ENCODE measurements around the gene CEP112. TPM values are rescaled to one million over a fixed set of nuclear protein-coding genes. Genes with fewer than 3 reads are reported as not detected.
A peak's percentile ranks its signal among the peaks of the same experiment; 100 is the strongest.
"Not testable (repeated sequence)": the region's sequence is repeated elsewhere in the genome, so short reads cannot be mapped to it uniquely, and the experiment has no call there.

The CEP112 gene
- total and polyA plus RNA-seq, 2 of the 13 experiments (the other 11 are each of a cell fraction or from before 2014, with no cell fraction given) = 1.2 to 3.4 TPM

DNA sequence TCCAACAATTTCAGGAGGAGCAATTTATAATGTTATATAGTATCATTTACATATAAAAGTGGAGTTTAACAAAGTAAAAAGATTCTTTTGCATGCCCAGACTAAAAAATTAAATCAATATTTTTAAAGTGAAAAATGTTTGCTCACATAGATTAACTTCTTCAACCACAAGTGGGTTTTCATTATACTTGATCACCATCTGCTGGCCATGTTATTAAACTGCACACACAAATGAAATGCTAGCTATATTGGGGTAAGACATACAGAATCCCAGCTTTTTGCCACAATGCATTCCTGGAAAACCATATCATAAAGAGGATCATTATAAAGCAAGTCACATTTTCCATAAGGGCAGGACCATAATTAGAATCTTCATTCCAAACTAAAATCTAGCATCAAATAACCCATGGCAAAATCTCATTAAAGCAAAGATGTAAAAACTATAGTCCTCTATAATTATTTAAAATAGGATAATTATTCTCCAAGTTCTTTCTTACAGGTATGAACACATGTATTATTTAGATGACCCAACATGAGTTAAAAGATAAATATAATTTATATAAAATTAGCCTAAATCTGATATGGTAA, 26.3 kb downstream of the CEP112 start (continued):
- TF ChIP-seq, protein P1, sequence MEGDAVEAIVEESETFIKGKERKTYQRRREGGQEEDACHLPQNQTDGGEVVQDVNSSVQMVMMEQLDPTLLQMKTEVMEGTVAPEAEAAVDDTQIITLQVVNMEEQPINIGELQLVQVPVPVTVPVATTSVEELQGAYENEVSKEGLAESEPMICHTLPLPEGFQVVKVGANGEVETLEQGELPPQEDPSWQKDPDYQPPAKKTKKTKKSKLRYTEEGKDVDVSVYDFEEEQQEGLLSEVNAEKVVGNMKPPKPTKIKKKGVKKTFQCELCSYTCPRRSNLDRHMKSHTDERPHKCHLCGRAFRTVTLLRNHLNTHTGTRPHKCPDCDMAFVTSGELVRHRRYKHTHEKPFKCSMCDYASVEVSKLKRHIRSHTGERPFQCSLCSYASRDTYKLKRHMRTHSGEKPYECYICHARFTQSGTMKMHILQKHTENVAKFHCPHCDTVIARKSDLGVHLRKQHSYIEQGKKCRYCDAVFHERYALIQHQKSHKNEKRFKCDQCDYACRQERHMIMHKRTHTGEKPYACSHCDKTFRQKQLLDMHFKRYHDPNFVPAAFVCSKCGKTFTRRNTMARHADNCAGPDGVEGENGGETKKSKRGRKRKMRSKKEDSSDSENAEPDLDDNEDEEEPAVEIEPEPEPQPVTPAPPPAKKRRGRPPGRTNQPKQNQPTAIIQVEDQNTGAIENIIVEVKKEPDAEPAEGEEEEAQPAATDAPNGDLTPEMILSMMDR (CRISPR knock-in tag; IDR thresholded peaks at IDR 0.05) = peak; percentile 79

DNA sequence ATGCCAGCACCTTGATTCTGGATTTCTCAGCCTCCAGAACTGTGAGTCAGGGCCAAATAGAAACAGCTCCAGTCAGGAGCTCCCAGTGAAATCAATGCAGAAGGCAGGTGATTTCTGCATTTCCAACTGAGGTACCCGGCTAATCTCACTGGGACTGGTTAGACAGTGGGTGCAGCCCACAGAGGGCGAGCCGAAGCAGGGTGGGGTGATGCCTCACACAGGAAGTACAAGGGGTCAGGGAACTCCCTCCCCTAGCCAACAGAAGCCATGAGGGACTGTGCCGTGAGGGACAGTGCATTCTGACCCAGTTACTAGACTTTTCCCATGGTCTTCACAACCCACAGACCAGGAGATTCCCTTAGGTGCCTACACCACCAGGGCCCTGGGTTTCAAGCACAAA, 36.9 kb downstream of the CEP112 start:
- H2AFZ ChIP-seq (ENCODE audit: low read length); H4K20me1 ChIP-seq (ENCODE audit: insufficient read depth, low read length); H3K4me3 ChIP-seq (replicated peaks in 1 of 3; ENCODE audit: insufficient read depth in 1 of 3, low read depth in 2 of 3, low read length in 3 of 3); H3K9me3 ChIP-seq (ENCODE audit: low read length); FAIRE-seq; intact Hi-C loops (cut with micrococcal nuclease; ENCODE audit: unreplicated experiment); H3K36me3 ChIP-seq (replicated peaks in 1 of 2; ENCODE audit: control insufficient read depth in 1 of 2, insufficient read depth in 2 of 2, low read length in 2 of 2); H3K4me1 ChIP-seq (ENCODE audit: insufficient read depth, low read length); H3K27me3 ChIP-seq (ENCODE audit: control insufficient read depth in 1 of 2, insufficient read depth in 2 of 2, low read length in 2 of 2); H3K4me2 ChIP-seq (ENCODE audit: low read depth, low read length); DNase-seq (ENCODE audit: low spot score); CTCF ChIA-PET (ENCODE audit: low intra/inter-chr PET ratio, low total read pairs); H3K9ac ChIP-seq (ENCODE audit: insufficient read depth, low read depth, low read length); H3K79me2 ChIP-seq (ENCODE audit: insufficient read depth, low read length); POLR2A ChIA-PET; ATAC-seq; BruUV-seq (replicated peaks); H3K27ac ChIP-seq (ENCODE audit: extremely low read length, insufficient read depth, low read length): not testable (repeated sequence)
- in situ Hi-C loops (cut with HindIII; ENCODE audit: extremely low pct_ligation_motif_present, low pct_unique_long_range_greater_than_20kb) = loop anchor here (25.0 kb wide), 2 partner anchors 618 to 768 kb away; no protein-coding TSS in a partner anchor
- WGBS (ENCODE audit: low lambda C conversion rate) = 97% methylated on average over 4 of the region's 4 CpGs

DNA sequence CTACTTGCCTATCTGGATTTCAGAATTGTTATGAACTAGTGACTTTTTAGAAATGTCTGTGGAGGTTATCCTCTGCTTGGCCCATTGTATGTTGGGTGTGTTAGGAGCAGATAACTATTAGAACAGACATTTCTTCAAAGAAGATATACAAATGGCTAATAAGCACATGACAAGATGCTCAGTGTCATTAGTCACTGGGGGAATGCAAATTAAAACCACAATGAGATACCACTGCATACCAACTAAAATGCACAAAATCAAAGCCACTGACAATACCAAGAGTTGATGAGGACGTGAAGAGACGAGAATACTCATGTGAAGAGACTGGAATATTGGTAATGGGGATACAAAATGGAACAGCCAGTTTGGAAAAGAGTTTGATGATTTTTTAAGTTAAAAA, 39.2 kb downstream of the CEP112 start:
- no peak overlapping the region for H3K9ac ChIP-seq (ENCODE audit: insufficient read depth, low read depth, low read length)
- ATAC-seq = no peak
- no peaks in the 10 kb centered on the region for H3K4me1 ChIP-seq (ENCODE audit: insufficient read depth, low read length)
- in situ Hi-C loops (cut with HindIII; ENCODE audit: extremely low pct_ligation_motif_present, low pct_unique_long_range_greater_than_20kb) (loop anchor here (25.0 kb wide), 2 partner anchors 615 to 765 kb away; no protein-coding TSS in a partner anchor), intact Hi-C loops (cut with micrococcal nuclease; ENCODE audit: unreplicated experiment) (no loop called here)
- no peak for FAIRE-seq
- TF ChIP-seq, protein P2, sequence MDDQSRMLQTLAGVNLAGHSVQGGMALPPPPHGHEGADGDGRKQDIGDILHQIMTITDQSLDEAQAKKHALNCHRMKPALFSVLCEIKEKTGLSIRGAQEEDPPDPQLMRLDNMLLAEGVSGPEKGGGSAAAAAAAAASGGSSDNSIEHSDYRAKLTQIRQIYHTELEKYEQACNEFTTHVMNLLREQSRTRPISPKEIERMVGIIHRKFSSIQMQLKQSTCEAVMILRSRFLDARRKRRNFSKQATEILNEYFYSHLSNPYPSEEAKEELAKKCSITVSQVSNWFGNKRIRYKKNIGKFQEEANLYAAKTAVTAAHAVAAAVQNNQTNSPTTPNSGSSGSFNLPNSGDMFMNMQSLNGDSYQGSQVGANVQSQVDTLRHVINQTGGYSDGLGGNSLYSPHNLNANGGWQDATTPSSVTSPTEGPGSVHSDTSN (CRISPR knock-in tag; IDR thresholded peaks at IDR 0.05; ENCODE audit: borderline replicate concordance) = no peak
- TF ChIP-seq ZNF44 (CRISPR knock-in tag; IDR thresholded peaks at IDR 0.05) (no peak), ZNF747 (CRISPR knock-in tag; IDR thresholded peaks at IDR 0.05; ENCODE audit: borderline replicate concordance) (no peak), SNAI1 (CRISPR knock-in tag; IDR thresholded peaks at IDR 0.05; ENCODE audit: borderline replicate concordance) (no peak), ZBTB7B (CRISPR knock-in tag; IDR thresholded peaks at IDR 0.05) (no peak), CHCHD3 (CRISPR knock-in tag; IDR thresholded peaks at IDR 0.05) (no peak), ZNF672 (CRISPR knock-in tag; IDR thresholded peaks at IDR 0.05) (no peak), KMT2B (CRISPR knock-in tag; IDR thresholded peaks at IDR 0.05) (no peak), TEAD2 (CRISPR knock-in tag; IDR thresholded peaks at IDR 0.05) (no peak), NR2C2 (CRISPR knock-in tag; IDR thresholded peaks at IDR 0.05; ENCODE audit: borderline replicate concordance) (no peak), ZNF468 (CRISPR knock-in tag; IDR thresholded peaks at IDR 0.05) (no peak), SP2 (CRISPR knock-in tag; IDR thresholded peaks at IDR 0.05) (no peak)
- ChIA-PET POLR2A (no interaction called here), CTCF (ENCODE audit: low intra/inter-chr PET ratio, low total read pairs) (no interaction called here)
- no peak overlapping the region for H2AFZ ChIP-seq (ENCODE audit: low read length)
- no peaks in the 10 kb centered on the region for H3K27me3 ChIP-seq (ENCODE audit: control insufficient read depth in 1 of 2, insufficient read depth in 2 of 2, low read length in 2 of 2)
- H3K36me3 ChIP-seq (replicated peaks in 1 of 2; ENCODE audit: control insufficient read depth in 1 of 2, insufficient read depth in 2 of 2, low read length in 2 of 2) = no peaks in the 10 kb centered on the region
- no peak for DNase-seq (ENCODE audit: low spot score)
- 93% methylated on average over 2 of the region's 2 CpGs for WGBS (ENCODE audit: low lambda C conversion rate)
- no peaks in the 10 kb centered on the region for H4K20me1 ChIP-seq (ENCODE audit: insufficient read depth, low read length)
- H3K27ac ChIP-seq (ENCODE audit: extremely low read length, insufficient read depth, low read length) = no peak overlapping the region
- no peak overlapping the region for H3K4me2 ChIP-seq (ENCODE audit: low read depth, low read length)
- no peaks in the 10 kb centered on the region for H3K79me2 ChIP-seq (ENCODE audit: insufficient read depth, low read length)
- no TSS peak for BruUV-seq (replicated peaks)
- H3K4me3 ChIP-seq (replicated peaks in 1 of 3; ENCODE audit: insufficient read depth in 1 of 3, low read depth in 2 of 3, low read length in 3 of 3) = no peak overlapping the region
- no peaks in the 10 kb centered on the region for H3K9me3 ChIP-seq (ENCODE audit: low read length)

Data from HepG2 (cell line).